K562 (cell line): ENCODE data around the gene USF2. TPM values are rescaled to one million over a fixed set of nuclear protein-coding genes. Genes with fewer than 3 reads are reported as not detected.
A peak's percentile ranks its signal among the peaks of the same experiment; 100 is the strongest.

Experiments
- BMI1 ChIP-seq: fragments of 150-350 bp; IDR thresholded peaks from 2 replicates; pipeline ENCODE4 v1.6.1; 2014; ENCODE audit warnings: low read length
- CREM ChIP-seq: IDR thresholded peaks from 2 replicates; pipeline ENCODE4 v1.6.1; 2014; ENCODE audit warnings: antibody characterized with exemption, low read depth
- HDGF ChIP-seq: fragments of 450-650 bp; IDR thresholded peaks from 2 replicates; pipeline ENCODE4 v1.6.1; 2016
- HNRNPL ChIP-seq: fragments of 200-400 bp; formaldehyde crosslinking; IDR thresholded peaks from 2 replicates; pipeline ENCODE4 v1.6.1; 2017; ENCODE audit warnings: low read depth, mild to moderate bottlenecking, low read length
- ILF3 ChIP-seq: fragments of 450-650 bp; IDR thresholded peaks from 2 replicates; pipeline ENCODE4 v1.6.1; 2018; ENCODE audit warnings: antibody characterized with exemption, mild to moderate bottlenecking, moderate library complexity, borderline replicate concordance
- LARP7 ChIP-seq: fragments of 450-650 bp; IDR thresholded peaks from 2 replicates; pipeline ENCODE4 v1.6.1; 2016
- POLR2G ChIP-seq: fragments of 200-400 bp; formaldehyde crosslinking; IDR thresholded peaks from 2 replicates; pipeline ENCODE4 v1.6.1; 2017; ENCODE audit warnings: low read depth, mild to moderate bottlenecking, antibody characterized with exemption, low read length, moderate library complexity
- PURB ChIP-seq: sonication (generic); formaldehyde crosslinking; IDR thresholded peaks from 2 replicates; pipeline ENCODE4 v1.9.0; 2021; ENCODE audit warnings: low read depth, mild to moderate bottlenecking, missing genetic modification reagents
- ZNF146 ChIP-seq: IDR thresholded peaks from one replicate; pipeline ENCODE4 v1.6.1; 2018; ENCODE audit warnings: missing compliant biosample characterization; ENCODE audit not compliant: unreplicated experiment
- ZNF668 ChIP-seq: fragments of 250-450 bp; sonication (Bioruptor Pico); IDR thresholded peaks from 2 replicates; pipeline ENCODE4 v1.8.0; 2022; ENCODE audit warnings: mild to moderate bottlenecking, inconsistent platforms
- polyA plus RNA-seq, 8 experiments: library from polyadenylated mRNA; depleted of rRNA in 4 of 8; stranded (reverse) in 5 of 8; unstranded in 3 of 8; fragments of >200 nt; fragmentation: Nextera tagmentation in 2 of 8; fragmentation: Illumina TruSeq in 1 of 8; extraction: Ambion mirVana in 2 of 8; extraction: Trizol in 1 of 8; gene quantifications; 2 replicates each; pipeline versions ENCODE4 v1.2.1 to v1.2.3, GENCODE V29; 2011 to 2014; ENCODE audit warnings: inconsistent platforms in 1 of 8, missing spikeins in 1 of 8
- total RNA-seq, 7 experiments: library from RNA; depleted of rRNA in 6 of 7; stranded (reverse); fragments of >200 nt in 6 of 7; fragmentation: Illumina TruSeq in 2 of 7; extraction: Trizol in 2 of 7; gene quantifications; 2 replicates each; pipeline versions ENCODE4 v1.2.1 to v1.2.3, GENCODE V29; 2011 to 2021; ENCODE audit warnings: low replicate concordance in 1 of 7
- TF ChIP-seq, protein P1 (sequence below): fragments of 450-650 bp; IDR thresholded peaks from 2 replicates; pipeline ENCODE4 v1.6.1; 2016; ENCODE audit warnings: mild to moderate bottlenecking, moderate library complexity
- TF ChIP-seq, protein P2 (sequence below): fragments of 250-450 bp; sonication (Bioruptor Pico); IDR thresholded peaks from 2 replicates; pipeline ENCODE4 v1.8.0; 2022; ENCODE audit warnings: inconsistent platforms, mild to moderate bottlenecking, moderate library complexity, borderline replicate concordance
- TF ChIP-seq, protein P3 (sequence below), 2 experiments: fragments of 450-650 bp; conservative IDR thresholded peaks; 2 replicates each; pipeline ENCODE4 v1.6.1; 2017; ENCODE audit warnings: mild to moderate bottlenecking in 2 of 2, moderate library complexity in 2 of 2

USF2 gene
- total and polyA plus RNA-seq, 9 of the 15 experiments (the other 6 are each of a cell fraction or from before 2014, with no cell fraction given), result 0.27 to 93.7 (median 58.4) TPM

DNA sequence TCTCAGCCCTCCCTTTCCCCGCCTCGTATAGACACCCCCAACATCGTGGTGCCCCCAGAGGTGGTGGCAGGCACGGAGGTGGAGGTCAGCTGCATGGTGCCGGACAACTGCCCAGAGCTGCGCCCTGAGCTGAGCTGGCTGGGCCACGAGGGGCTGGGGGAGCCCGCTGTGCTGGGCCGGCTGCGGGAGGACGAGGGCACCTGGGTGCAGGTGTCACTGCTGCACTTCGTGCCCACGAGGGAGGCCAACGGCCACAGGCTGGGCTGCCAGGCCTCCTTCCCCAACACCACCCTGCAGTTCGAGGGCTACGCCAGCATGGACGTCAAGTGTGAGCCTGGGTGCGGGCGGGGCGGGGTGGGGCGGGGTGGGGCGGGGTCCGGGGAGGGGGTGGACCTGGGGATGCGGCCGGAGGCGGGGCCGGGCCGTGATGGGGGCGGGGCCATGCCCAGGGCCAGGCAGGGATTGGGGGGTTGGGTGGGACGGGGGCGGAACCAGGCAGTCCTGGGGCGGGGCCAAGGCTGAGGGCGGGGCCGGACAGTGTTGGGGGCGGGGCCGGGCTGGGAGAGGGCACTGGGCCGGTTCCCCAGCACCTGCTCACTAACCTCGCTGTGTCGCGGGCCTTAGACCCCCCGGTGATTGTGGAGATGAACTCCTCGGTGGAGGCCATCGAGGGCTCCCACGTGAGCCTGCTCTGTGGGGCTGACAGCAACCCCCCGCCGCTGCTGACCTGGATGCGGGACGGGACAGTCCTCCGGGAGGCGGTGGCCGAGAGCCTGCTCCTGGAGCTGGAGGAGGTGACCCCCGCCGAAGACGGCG is 31.0 kb downstream of the USF2 start (continued):
- TF ChIP-seq, protein P1, sequence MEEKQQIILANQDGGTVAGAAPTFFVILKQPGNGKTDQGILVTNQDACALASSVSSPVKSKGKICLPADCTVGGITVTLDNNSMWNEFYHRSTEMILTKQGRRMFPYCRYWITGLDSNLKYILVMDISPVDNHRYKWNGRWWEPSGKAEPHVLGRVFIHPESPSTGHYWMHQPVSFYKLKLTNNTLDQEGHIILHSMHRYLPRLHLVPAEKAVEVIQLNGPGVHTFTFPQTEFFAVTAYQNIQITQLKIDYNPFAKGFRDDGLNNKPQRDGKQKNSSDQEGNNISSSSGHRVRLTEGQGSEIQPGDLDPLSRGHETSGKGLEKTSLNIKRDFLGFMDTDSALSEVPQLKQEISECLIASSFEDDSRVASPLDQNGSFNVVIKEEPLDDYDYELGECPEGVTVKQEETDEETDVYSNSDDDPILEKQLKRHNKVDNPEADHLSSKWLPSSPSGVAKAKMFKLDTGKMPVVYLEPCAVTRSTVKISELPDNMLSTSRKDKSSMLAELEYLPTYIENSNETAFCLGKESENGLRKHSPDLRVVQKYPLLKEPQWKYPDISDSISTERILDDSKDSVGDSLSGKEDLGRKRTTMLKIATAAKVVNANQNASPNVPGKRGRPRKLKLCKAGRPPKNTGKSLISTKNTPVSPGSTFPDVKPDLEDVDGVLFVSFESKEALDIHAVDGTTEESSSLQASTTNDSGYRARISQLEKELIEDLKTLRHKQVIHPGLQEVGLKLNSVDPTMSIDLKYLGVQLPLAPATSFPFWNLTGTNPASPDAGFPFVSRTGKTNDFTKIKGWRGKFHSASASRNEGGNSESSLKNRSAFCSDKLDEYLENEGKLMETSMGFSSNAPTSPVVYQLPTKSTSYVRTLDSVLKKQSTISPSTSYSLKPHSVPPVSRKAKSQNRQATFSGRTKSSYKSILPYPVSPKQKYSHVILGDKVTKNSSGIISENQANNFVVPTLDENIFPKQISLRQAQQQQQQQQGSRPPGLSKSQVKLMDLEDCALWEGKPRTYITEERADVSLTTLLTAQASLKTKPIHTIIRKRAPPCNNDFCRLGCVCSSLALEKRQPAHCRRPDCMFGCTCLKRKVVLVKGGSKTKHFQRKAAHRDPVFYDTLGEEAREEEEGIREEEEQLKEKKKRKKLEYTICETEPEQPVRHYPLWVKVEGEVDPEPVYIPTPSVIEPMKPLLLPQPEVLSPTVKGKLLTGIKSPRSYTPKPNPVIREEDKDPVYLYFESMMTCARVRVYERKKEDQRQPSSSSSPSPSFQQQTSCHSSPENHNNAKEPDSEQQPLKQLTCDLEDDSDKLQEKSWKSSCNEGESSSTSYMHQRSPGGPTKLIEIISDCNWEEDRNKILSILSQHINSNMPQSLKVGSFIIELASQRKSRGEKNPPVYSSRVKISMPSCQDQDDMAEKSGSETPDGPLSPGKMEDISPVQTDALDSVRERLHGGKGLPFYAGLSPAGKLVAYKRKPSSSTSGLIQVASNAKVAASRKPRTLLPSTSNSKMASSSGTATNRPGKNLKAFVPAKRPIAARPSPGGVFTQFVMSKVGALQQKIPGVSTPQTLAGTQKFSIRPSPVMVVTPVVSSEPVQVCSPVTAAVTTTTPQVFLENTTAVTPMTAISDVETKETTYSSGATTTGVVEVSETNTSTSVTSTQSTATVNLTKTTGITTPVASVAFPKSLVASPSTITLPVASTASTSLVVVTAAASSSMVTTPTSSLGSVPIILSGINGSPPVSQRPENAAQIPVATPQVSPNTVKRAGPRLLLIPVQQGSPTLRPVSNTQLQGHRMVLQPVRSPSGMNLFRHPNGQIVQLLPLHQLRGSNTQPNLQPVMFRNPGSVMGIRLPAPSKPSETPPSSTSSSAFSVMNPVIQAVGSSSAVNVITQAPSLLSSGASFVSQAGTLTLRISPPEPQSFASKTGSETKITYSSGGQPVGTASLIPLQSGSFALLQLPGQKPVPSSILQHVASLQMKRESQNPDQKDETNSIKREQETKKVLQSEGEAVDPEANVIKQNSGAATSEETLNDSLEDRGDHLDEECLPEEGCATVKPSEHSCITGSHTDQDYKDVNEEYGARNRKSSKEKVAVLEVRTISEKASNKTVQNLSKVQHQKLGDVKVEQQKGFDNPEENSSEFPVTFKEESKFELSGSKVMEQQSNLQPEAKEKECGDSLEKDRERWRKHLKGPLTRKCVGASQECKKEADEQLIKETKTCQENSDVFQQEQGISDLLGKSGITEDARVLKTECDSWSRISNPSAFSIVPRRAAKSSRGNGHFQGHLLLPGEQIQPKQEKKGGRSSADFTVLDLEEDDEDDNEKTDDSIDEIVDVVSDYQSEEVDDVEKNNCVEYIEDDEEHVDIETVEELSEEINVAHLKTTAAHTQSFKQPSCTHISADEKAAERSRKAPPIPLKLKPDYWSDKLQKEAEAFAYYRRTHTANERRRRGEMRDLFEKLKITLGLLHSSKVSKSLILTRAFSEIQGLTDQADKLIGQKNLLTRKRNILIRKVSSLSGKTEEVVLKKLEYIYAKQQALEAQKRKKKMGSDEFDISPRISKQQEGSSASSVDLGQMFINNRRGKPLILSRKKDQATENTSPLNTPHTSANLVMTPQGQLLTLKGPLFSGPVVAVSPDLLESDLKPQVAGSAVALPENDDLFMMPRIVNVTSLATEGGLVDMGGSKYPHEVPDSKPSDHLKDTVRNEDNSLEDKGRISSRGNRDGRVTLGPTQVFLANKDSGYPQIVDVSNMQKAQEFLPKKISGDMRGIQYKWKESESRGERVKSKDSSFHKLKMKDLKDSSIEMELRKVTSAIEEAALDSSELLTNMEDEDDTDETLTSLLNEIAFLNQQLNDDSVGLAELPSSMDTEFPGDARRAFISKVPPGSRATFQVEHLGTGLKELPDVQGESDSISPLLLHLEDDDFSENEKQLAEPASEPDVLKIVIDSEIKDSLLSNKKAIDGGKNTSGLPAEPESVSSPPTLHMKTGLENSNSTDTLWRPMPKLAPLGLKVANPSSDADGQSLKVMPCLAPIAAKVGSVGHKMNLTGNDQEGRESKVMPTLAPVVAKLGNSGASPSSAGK, result peak; percentile 42; the same call in 1 of the 2 replicates
- TF ChIP-seq CREM (0 out of 2 replicates have a peak, but pooled peaks have one; percentile 26), HDGF (0 out of 2 replicates have a peak, but pooled peaks have one; percentile 41), POLR2G (peak; percentile 59), LARP7 (no peak), HNRNPL (0 out of 2 replicates have a peak, but pooled peaks have one; percentile 22), ZNF668 (CRISPR knock-in tag) (no peak), ZNF146 (CRISPR knock-in tag) (no peak), BMI1 (no peak), ILF3 (no peak), PURB (CRISPR knock-in tag) (no peak)
- TF ChIP-seq, protein P2, sequence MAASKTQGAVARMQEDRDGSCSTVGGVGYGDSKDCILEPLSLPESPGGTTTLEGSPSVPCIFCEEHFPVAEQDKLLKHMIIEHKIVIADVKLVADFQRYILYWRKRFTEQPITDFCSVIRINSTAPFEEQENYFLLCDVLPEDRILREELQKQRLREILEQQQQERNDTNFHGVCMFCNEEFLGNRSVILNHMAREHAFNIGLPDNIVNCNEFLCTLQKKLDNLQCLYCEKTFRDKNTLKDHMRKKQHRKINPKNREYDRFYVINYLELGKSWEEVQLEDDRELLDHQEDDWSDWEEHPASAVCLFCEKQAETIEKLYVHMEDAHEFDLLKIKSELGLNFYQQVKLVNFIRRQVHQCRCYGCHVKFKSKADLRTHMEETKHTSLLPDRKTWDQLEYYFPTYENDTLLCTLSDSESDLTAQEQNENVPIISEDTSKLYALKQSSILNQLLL (CRISPR knock-in tag), result no peak
- TF ChIP-seq, protein P3, sequence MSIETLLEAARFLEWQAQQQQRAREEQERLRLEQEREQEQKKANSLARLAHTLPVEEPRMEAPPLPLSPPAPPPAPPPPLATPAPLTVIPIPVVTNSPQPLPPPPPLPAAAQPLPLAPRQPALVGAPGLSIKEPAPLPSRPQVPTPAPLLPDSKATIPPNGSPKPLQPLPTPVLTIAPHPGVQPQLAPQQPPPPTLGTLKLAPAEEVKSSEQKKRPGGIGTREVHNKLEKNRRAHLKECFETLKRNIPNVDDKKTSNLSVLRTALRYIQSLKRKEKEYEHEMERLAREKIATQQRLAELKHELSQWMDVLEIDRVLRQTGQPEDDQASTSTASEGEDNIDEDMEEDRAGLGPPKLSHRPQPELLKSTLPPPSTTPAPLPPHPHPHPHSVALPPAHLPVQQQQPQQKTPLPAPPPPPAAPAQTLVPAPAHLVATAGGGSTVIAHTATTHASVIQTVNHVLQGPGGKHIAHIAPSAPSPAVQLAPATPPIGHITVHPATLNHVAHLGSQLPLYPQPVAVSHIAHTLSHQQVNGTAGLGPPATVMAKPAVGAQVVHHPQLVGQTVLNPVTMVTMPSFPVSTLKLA (conservative IDR thresholded peaks at IDR 0.05), result 0 out of 4 replicates have a peak, but pooled peaks of 1 of the 2 experiments have one; percentile 31
